SH-SY5Y (cell line): ENCODE measurements around the gene TES.

Experiments
- GATA2 ChIP-seq: IDR thresholded peaks from 2 replicates; pipeline ENCODE4 v1.6.1; 2011; ENCODE audit warnings: mild to moderate bottlenecking, low read depth, low read length
- GATA3 ChIP-seq: IDR thresholded peaks from 2 replicates; pipeline ENCODE4 v1.6.1; 2011; ENCODE audit warnings: low read depth, mild to moderate bottlenecking, low read length, moderate library complexity

DNA sequence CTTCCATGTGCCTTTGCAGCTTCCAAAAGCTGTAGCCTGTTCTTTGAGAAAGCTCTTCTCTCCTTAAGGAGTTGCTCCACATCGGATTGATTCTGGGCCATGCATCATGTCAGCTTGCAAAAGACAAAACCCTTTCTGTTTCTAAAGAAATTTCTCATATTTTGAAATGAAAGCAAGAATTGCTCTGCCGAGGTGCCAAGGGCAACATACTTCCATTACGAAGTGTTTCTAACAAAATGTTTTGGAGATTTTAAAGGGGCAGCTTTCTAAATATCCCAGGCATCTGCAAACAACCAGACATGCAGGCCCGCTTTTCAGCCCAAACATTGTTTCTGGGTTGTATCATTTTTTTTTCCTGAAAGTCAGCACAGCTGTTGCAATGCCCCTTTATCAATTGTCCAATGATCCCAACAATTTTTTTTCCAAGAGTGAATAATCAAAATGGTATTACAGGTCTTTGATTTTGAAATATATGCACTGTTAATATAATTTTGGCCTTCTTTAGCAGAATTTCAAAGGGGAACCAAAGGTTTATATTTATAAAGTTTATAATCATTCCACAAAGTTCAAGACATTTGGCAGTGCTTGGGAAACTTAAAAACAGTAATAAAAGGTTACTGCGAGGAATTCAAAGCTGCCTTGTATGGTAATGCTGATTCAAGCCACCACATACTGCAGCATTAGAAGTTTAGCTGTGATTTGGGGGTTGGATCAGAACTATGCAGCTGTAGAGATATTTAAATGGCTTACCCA is 61.0 kb downstream of the TES start:
- TF ChIP-seq GATA3 (no peak), GATA2 (no peak)
